Stimulated activated CD8-positive, alpha-beta memory T cell treated with anti-CD3 and anti-CD28 coated beads, Interleukin-12 subunit alpha, Interleukin-12 subunit beta, amount 100 ng/mL, for 1 hour (primary cell): ENCODE data around the gene MVK.

Source experiments
- DNase-seq: peaks from one replicate; pipeline ENCODE4 v3.0.0-alpha.2; 2020; ENCODE audit warnings: low read depth

MVK gene

DNA sequence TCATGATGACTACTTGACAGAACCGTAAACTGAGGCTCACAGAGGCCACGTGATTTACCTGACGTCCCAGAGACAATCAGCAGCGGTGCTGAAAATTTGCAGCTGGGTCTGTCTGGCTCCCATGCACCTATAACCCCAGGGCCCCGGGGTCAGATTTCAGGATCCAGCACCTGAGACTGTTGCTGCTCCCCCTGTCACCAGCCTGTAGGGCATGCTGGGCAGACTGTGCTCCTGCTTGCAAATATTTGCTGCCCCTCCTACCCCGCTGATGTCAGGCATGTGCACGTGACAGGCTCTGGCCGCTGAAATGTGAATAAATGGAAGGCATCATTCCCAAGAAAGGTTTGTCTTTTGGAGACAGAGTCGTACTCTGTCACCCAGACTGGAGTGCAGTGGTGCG, 6.3 kb upstream of the MVK start:
- no peak for DNase-seq

DNA sequence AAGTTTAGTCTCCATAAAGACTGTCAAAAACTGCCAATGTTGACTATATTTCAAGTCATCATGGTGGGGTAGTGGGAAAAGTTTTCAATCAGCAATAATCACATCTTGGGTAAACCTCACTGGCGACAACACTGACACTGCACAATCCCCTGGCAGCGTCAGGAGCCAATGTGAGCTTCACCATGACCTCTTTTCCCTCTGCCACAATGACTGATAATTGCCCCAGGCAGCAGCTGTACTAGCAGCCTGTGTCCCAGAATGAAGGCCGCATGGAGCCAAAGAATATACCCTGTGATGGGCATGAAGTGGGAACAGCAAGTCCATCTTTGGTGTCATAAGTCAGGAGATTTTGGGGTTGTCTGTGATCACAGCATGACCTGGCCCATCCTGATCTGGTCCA, 5.6 kb upstream of the MVK start:
- no peak for DNase-seq

DNA sequence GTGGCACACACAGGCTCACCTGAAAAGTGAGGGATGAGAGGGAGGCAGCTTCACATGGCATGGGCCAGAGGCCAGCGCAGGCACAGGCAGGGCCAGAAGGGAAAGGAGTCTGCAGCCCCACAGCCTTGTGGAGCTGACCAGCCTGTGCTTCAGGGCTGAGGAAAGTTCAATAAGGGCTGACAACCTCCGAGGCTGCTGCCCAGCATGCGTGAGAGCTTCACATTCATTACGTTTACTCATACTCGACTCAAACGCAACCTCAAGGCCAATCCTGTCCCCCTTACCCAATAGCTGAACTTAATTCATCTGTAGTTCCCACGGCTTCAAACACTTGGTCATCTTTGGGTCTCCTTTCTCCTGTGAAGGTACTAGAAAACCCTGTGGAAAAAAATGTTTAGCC, 5.1 kb upstream of the MVK start:
- no peak for DNase-seq

DNA sequence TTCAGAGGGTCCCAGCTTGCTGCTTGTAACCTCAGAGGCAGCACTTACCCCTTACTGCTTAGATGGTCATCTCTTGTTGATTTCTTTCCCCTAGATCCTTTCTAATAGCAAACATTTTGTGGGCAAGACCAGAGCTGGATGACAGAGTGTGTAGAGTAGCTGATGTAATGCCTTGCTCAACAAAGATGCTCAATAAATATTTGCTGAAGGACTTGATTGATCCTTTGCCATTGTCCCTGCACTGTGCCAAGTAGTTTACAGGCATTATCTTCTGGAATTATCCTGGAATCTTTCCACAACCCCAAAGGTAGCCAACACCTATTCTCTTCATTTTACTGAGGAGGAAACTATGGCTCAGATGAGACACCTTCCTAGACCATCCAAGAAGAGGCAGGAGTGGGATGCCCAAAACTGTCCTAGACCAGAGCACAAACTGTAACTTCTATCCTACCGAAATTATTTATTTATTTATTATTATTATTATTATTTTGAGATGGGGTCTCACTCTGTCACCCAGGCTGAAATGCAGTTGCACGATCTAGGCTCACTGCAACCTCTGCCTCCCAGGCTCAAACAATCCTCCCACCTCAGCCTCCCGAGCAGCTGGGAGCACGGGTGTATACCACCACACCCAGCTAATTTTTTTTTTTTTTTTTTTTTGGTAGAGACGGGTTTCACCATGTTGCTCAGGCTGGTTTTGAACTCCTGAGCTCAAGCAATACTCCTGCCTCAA, 1.7 kb upstream of the MVK start:
- DNase-seq: no peak

DNA sequence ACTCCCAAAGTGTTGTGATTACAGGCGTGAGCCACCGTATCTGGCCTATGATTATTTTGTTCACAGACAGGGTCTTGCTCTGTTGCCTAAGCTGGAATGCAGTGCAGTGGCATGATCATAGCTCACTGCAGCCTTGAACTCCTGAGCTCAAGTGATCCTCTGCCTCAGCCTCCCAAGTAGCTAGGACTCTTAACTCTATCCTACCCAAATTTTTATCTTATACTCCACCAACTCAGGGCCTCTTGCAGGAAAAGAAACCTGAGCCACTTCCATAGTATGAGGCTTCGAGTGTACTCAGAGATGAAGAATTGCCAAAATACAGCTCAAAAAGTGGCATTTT, 1.1 kb upstream of the MVK start:
- no peak for DNase-seq

DNA sequence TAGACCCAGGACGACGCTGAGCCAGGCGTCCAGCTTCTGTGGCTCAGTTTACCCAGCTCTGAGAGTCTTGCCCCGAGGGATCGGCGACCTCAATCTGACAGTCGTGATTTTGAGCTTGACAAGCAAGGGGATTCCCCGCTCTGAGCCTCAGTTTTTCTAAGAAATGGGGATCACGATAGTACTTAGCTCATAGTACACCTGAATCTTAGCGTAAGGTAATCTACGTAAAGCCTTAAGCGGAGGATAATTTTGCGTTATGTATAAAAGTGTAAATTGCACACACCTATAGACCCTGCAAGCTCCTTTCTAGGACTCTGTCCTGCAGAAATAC, 285 bp downstream of the MVK start:
- DNase-seq: no peak

DNA sequence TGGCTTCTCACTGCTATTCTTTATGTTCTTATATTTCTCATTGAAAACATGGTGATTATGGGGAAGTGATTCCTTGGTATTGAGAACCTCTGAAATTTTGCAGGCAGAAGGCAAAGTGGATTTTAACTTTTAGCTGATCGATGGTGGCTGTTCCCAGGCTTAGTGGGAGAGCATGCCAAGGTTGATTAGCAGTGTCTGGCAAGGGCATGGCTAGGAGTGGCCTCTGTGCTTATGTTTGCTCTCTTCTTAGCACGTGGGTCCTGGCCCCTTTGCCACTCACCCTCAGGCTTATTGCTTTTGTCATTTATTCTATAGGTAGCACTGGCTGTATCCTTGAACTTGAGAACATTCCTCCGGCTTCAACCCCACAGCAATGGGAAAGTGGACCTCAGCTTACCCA, 2.1 kb downstream of the MVK start:
- no peak for DNase-seq

DNA sequence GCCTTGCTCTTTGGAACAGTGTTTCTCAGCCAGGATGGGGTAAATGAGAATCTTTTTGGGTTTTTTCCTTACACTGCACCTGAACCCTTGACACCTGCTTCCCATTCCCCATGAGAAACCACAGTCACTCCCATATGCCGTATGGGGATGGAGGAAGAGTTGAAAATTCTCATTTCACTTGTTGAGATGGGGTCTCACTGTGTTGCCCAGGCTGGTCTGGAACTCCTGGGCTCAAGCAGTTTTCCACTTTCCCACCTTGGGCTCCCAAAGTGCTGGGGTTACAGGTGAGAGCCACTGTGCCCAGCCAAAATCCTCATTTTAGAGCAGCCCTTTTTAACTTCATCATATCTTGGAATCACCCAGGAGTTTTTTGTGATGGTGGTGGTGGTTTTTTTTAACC, 3.7 kb downstream of the MVK start:
- DNase-seq: no peak

DNA sequence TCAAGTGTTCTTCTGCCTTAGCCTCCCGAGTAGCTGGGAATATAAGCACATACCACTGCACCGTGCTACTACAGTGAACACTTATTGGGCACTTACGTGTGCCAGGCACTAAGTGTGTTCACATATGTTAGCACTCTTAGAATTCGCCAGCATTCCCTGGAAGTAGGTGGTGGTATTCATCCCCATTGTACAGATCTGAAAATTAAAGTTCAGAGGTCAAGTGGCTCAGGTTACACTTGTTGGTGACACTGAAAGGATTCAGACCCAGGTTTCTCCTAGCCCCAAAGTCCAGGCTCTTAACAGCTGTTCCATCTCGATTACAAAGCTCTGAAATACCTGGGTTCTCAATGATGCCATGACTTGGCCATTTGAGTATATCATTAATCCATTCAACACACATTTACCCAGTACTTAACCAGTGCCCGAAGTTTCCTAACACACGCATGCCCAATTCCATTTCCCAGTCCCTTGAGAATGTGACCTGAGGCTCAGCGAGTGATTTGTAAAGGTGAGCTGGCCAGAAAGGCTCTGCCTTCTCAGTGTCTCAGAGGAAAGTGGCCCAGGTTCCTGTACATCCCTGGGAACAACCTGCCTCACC, 4.8 kb downstream of the MVK start:
- DNase-seq: no peak

DNA sequence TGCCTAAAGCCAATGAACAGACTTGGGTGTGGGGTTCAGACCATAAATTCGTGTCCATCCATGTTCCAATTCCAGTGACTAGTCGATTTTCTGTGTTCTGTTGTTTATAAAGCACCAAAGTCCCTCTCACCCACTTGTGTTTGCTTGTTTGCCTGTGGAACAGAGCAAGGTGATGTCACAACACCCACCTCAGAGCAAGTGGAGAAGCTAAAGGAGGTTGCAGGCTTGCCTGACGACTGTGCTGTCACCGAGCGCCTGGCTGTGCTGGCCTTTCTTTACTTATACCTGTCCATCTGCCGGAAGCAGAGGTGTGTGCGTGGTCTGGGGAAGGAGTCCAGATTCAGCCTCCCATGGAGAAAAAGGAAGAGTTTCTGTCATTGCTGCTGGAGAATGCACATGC, 6.0 kb downstream of the MVK start:
- DNase-seq: no peak

DNA sequence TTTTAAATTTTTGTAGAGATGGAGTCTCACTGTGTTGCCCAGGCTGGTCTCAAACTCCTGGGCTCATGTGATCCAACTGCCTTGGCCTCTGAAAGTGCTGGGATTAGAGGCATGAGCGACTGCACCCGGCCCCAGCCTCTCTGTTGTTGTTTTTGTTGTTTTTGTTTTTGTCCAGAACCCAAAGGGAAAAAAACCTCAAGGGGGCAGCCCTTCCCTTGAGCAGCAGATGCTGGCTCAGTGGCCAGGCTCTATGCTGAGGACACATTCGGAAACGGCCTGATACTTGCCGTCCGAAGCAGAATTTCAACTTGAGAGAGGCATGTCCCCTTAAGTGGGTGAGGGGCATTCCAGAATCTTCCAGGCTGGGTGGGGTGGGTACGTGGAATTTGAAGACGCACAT, 6.7 kb downstream of the MVK start:
- DNase-seq: no peak

DNA sequence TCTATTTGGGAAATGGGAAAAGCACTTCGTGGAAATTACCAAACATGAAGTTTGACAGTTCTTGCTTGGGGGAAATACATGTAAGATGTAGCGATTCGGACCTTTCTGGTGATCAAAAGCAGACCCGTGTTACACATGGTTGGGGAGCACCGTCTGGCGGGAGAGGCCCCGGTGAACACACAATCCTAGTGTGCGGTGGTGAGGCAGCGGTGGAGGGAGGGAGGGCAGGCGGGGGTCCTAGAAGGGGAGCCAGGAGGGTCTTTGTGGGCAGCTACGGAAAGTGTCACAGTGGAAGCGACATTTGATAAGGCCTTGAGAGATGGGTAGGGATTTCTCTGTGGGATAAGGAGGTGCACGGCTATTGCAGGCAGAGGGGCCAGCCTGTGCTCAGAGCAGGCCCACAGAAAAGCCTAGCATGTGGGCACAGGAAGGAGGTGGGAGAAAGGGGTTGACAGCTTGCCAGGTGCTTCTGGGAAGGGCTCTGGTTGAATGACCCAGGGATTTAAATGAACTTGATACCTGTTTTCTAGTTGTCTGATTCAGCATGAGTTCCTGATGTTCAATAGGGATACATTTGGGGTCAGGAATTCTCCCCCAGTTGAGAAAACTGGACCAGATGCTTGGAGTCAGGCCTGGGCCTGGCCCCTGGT, 7.2 kb downstream of the MVK start:
- no peak for DNase-seq

DNA sequence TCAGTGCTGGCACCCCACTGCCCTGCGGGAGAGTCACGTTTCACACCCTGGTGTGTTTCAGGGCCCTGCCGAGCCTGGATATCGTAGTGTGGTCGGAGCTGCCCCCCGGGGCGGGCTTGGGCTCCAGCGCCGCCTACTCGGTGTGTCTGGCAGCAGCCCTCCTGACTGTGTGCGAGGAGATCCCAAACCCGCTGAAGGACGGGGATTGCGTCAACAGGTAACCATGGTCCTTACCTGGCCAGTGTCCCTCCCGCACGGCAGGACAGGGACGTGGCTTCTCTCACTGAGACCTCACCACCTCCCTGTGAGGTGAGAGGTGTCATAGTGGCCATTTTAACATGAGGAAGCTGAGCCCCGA, 7.7 kb downstream of the MVK start:
- no peak for DNase-seq

DNA sequence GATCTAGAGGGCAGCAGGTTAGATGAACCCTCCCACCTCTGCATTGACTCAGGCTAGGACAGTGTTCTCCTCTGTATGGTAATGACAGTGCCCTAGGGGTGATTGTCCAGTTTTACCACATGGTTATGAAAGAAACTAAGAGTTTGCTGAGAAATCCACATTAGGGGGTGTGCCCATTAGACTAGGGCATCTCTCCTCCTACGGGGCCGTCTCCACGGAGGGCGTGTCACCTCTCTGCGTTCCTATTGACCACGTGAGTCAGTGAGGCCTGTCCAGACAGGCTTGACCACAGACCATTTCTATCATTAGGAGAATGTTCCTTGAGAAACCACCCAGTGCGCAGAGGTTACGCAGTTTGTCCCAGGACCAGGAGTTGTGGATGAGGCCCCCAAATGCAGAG, 8.3 kb downstream of the MVK start:
- no peak for DNase-seq

DNA sequence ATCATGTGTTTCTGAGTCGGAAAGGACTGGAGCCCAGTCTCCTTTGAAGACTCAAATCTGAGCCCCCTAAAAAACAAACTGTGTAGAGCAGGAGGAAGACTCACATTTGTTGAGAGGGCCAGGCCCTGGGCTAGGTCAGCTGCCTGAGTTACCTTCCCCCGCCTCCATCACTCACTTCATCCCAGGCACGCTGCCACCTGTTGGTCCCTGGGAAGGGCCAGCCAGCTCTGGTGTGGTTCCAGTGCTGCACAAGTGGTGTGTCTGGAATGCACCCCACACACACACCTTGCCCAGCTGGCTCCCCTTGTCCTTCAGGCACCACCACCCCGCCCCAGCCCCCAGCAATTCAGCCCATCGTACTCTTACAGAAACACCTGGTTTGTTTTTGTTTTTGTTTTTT, 9.0 kb downstream of the MVK start:
- no peak for DNase-seq

DNA sequence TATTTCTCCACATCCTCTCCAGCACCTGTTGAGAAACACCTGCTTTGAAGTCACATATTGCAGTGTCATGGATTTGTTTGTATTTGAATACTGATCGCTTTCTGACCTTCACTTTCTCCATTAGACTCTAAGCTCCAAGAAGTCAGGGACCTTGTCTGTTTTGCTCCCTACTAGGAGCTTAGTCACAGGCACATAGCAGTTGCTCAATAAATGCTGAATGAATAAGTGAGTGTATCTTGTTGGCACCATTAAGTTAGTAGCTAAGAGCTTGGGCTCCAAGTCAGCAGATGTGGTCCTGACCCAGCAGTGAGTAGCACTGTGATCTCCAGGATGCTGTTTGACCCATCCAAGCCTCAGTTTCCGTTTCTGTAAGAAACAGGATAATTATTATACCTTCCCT, 10.1 kb downstream of the MVK start:
- DNase-seq: no peak

DNA sequence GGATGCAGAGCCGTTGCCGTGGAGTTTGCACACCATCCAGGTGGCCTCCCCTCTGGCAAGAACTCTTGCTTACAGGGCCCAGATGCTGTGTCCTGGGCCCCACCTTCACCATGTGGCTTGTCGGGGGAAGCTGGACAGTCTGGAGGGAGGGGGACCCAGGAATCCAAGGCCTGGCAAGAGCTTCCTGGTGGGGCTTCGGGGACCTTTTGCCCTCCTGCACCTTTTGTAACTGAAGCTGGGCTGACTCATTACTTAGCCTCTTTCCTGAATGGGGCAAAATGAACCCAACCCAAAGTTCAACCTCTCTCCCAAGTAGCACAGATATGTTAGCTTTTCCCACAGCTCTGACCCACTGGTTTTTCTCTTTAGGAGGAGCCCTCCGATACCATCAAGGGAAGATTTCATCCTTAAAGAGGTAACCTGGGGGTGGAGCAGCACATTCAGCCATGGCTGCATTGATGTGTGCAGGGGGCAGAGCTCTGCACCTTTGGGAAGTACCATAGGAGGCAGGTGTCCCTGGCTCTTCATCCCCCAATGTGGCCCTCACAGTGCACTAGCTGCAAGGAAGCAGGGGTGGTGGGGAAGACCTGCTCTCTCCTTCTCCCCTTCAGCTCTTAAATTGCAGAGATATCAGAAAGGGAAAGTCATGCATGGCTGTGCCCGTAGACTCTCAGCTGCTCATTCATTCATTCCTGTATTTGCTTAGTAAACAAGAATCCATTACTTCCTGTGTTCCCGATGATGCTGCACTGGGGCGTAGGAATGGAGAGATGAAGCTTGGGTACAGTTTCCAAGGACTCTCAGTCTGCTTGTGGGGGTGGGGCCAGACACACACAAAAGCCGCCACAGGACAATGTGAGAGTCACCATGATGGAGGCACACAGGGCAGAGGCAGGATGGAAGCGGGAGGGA, 13.0 kb downstream of the MVK start:
- no peak for DNase-seq

DNA sequence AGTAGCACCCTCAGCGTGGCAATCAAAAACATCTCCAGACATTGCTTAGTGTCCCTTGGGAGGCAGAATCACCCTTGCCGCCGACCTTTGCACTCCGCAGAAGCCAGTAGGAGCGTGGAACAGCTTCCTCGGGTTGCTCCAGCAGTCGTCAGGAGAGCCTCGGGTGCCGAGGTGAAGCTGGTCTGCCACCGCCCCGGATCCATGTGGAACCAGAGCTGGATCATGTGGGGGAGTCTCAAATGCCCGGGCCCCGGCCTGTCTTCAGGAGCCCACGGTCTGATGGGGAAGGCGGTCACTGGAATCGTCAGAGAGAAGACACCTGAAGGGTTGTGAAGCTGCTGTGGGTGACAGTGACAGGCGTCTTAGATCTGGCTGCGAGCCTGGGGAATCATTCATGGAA, 14.3 kb downstream of the MVK start:
- no peak for DNase-seq

DNA sequence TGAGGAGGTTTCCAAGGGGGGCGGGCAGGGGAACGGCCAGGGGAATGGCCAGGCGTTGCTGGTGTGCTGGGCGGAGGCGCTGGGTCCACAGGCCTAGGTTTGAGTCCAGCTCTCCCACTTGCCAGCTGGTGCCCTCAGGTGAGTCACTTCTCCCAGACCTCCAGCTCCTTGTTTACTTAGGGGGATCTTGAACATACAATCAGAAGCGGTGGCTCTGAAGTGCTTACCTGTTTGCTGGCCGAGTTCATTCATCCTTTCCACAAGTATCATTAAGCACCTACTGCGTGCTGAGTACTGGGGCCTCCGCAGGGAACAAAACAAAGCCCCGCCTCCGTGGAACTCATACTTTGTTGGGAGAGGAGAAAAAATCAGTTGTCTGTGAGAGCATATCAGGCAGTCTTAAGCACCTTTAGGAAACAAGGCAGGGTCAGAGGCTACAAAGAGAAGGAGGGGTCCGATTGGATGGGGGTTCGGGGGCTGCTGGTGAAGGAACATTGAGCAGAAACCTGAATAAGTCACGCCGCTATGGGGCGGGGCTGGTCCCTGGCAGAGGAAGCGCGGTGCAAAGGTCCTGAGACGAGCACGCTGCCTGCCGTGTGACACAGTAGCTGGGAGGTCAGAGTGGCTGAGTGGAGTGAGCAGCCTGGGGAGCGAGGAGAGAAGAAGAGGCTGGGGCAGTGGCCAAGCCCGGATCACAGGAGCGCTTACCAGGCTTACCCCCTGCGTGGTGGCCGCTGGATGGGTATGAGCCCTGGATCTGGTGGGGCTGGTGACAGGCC, 15.1 kb downstream of the MVK start:
- no peak for DNase-seq

DNA sequence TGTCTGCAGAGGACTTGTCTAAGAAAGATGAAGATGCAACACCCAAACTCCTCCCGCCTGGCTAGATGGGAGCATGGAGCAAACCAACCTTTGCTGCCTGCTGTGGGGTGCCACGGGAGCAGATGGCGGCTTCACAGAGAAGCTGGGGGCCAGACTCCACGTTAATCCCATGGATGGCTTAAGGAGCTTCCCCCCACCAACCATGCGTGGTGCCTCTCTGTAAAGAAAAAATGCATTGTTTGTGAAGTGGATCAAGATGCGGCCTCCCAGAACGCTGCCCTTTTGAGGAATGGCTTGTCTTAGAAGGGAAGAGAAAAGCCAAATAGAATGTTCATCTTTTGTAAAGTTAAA, 15.6 kb downstream of the MVK start:
- DNase-seq: no peak

DNA sequence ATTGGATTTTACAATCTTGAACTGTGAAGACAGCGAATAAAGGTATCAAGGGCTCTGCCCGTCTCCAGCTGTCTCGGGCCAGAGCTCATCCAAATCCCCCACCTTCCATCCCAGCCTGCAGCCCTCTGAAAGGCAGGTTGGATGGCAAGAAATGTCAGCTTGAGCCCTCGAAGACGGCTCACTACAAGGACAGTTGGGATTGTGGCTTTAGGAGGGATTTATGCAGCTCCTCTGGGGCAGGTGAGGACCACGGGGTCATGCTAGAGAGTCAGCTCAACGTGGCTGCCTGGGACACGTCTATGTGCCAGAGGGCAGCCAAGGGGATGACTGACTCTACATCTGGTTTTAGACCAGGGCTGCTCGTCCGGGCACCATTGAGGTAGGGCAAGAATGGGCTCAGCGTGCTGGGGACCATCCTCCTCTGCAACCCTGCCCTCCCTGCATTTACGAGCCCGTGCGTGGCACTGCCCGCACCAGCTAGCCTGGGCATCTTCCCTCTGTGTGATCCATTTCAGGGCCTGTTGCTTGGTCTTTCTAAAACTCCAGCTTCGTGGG, 16.2 kb downstream of the MVK start:
- DNase-seq: no peak

DNA sequence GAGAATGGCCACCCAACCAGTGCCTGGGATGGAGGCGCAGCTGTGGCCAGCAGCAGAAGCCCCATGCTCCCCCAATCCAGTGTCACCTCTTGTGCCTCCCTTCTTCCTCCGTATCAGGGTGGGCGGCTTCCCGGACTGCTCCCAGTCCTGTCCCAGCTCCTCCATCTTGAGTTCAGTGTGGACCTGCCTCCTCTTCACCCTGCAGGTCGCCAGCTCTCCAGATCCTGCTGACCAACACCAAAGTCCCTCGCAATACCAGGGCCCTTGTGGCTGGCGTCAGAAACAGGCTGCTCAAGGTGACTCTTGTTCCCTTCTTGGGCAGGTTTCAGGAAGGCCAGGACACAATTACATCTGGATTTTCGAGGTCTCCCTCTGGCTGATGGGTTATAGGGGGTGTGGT, 17.0 kb downstream of the MVK start:
- DNase-seq: no peak
